Central memory CD8-positive, alpha-beta T cell (primary cell): ENCODE measurements around the gene KCNAB3.

Experiments used
- ATAC-seq: fragments of 150-1000 bp; cut with Tn5 transposase; replicated peaks from 2 replicates; pipeline ENCODE4 v1.10.0; 2022; ENCODE audit warnings: mild to moderate bottlenecking, moderate FRiP score, moderate number of reproducible peaks; ENCODE audit not compliant: poor library complexity, severe bottlenecking; ENCODE audit errors: extremely low read depth
- DNase-seq, 2 donors: peaks; one replicate each; pipeline ENCODE4 v3.0.0; 2021; ENCODE audit warnings: low spot score in 2 of 2
- H3K27ac Mint-ChIP-seq: one replicate; pipeline ENCODE4 v1.8.0; 2022; ENCODE audit warnings: low read depth, mild to moderate bottlenecking, moderate library complexity, mixed read lengths
- H3K27me3 Mint-ChIP-seq: one replicate; pipeline ENCODE4 v1.8.0; 2022; ENCODE audit warnings: mixed read lengths
- H3K36me3 Mint-ChIP-seq: one replicate; pipeline ENCODE4 v1.8.0; 2022; ENCODE audit warnings: mild to moderate bottlenecking, moderate library complexity, mixed read lengths; ENCODE audit not compliant: insufficient read depth
- H3K4me1 Mint-ChIP-seq: one replicate; pipeline ENCODE4 v1.8.0; 2022; ENCODE audit warnings: mixed read lengths
- H3K4me3 Mint-ChIP-seq: one replicate; pipeline ENCODE4 v1.8.0; 2022; ENCODE audit warnings: mild to moderate bottlenecking, moderate library complexity, mixed read lengths
- H3K9me3 Mint-ChIP-seq: one replicate; pipeline ENCODE4 v1.8.0; 2022; ENCODE audit warnings: mixed read lengths

KCNAB3 gene

GRCh38 chr17:7911116-7911515 lies 18.5 kb downstream of the KCNAB3 start:
- Mint-ChIP-seq H3K27me3 (no peaks in the 10 kb centered on the region), H3K27ac (peak overlapping the region; percentile 56), H3K9me3 (no peaks in the 10 kb centered on the region), H3K4me1 (peaks cover 12% of the 10 kb centered on the region), H3K36me3 (peaks cover 34% of the 10 kb centered on the region), H3K4me3 (no peak overlapping the region)
- DNase-seq (no peak), ATAC-seq (no peak)

GRCh38 chr17:7910711-7911110 lies 18.9 kb downstream of the KCNAB3 start:
- H3K4me3 Mint-ChIP-seq = no peak overlapping the region

GRCh38 chr17:7910281-7910680 lies 19.4 kb downstream of the KCNAB3 start:
- no peaks in the 10 kb centered on the region for H3K27me3 Mint-ChIP-seq
- H3K36me3 Mint-ChIP-seq = peaks cover 40% of the 10 kb centered on the region
- H3K27ac Mint-ChIP-seq = peak overlapping the region; percentile 56
- no peaks in the 10 kb centered on the region for H3K9me3 Mint-ChIP-seq
- no peak overlapping the region for H3K4me3 Mint-ChIP-seq
- ATAC-seq (no peak), DNase-seq (no peak)
- peaks cover 7% of the 10 kb centered on the region for H3K4me1 Mint-ChIP-seq

More at GRCh38 chr17:7910711-7911110, 18.9 kb downstream of the KCNAB3 start:
- Mint-ChIP-seq H3K4me1 (peaks cover 12% of the 10 kb centered on the region), H3K36me3 (peaks cover 37% of the 10 kb centered on the region), H3K9me3 (no peaks in the 10 kb centered on the region), H3K27me3 (no peaks in the 10 kb centered on the region), H3K27ac (peak overlapping the region; percentile 56)
- DNase-seq = no peak
- no peak for ATAC-seq

- H3K27ac Mint-ChIP-seq = no peak overlapping the region
- no peaks in the 10 kb centered on the region for H3K9me3 Mint-ChIP-seq
- ATAC-seq = no peak
- H3K4me1 Mint-ChIP-seq = peaks cover 6% of the 10 kb centered on the region
- DNase-seq = no peak
- no peak overlapping the region for H3K4me3 Mint-ChIP-seq
- H3K27me3 Mint-ChIP-seq = no peaks in the 10 kb centered on the region
- peaks cover 45% of the 10 kb centered on the region for H3K36me3 Mint-ChIP-seq
Observed at GRCh38 chr17:7909089-7909488, 20.6 kb downstream of the KCNAB3 start.

- H3K27me3 Mint-ChIP-seq = no peaks in the 10 kb centered on the region
- peak overlapping the region; percentile 3 for H3K27ac Mint-ChIP-seq
- ATAC-seq = no peak
- no peak for DNase-seq
- H3K36me3 Mint-ChIP-seq = peaks cover 67% of the 10 kb centered on the region
- H3K4me1 Mint-ChIP-seq = peaks cover 12% of the 10 kb centered on the region
- H3K4me3 Mint-ChIP-seq = no peak overlapping the region
- H3K9me3 Mint-ChIP-seq = no peaks in the 10 kb centered on the region
Observed at GRCh38 chr17:7903154-7904103, 26.2 kb downstream of the KCNAB3 start.

GRCh38 chr17:7897773-7898172 lies 31.9 kb downstream of the KCNAB3 start:
- Mint-ChIP-seq H3K9me3 (no peaks in the 10 kb centered on the region), H3K27ac (no peak overlapping the region), H3K4me1 (peaks cover 22% of the 10 kb centered on the region), H3K27me3 (no peaks in the 10 kb centered on the region), H3K4me3 (no peak overlapping the region), H3K36me3 (peaks cover 75% of the 10 kb centered on the region)
- ATAC-seq (peak; percentile 36), DNase-seq (no peak)

GRCh38 chr17:7897090-7897489 lies 32.6 kb downstream of the KCNAB3 start:
- no peak overlapping the region for H3K4me3 Mint-ChIP-seq
- peaks cover 75% of the 10 kb centered on the region for H3K36me3 Mint-ChIP-seq

GRCh38 chr17:7894866-7895265 lies 34.8 kb downstream of the KCNAB3 start:
- H3K27ac Mint-ChIP-seq = no peak overlapping the region
- ATAC-seq = no peak
- no peaks in the 10 kb centered on the region for H3K9me3 Mint-ChIP-seq

More at GRCh38 chr17:7897090-7897489, 32.6 kb downstream of the KCNAB3 start:
- H3K27ac Mint-ChIP-seq = no peak overlapping the region
- DNase-seq (no peak), ATAC-seq (no peak)
- peaks cover 22% of the 10 kb centered on the region for H3K4me1 Mint-ChIP-seq
- H3K9me3 Mint-ChIP-seq = no peaks in the 10 kb centered on the region
- H3K27me3 Mint-ChIP-seq = no peaks in the 10 kb centered on the region

GRCh38 chr17:7894226-7894625 lies 35.4 kb downstream of the KCNAB3 start:
- Mint-ChIP-seq H3K27ac (no peak overlapping the region), H3K9me3 (no peaks in the 10 kb centered on the region), H3K4me3 (no peak overlapping the region), H3K4me1 (peaks cover 30% of the 10 kb centered on the region), H3K27me3 (no peaks in the 10 kb centered on the region), H3K36me3 (peaks cover 78% of the 10 kb centered on the region)
- no peak for ATAC-seq
- no peak for DNase-seq

More at GRCh38 chr17:7894866-7895265, 34.8 kb downstream of the KCNAB3 start:
- Mint-ChIP-seq H3K4me3 (no peak overlapping the region), H3K27me3 (no peaks in the 10 kb centered on the region), H3K4me1 (peaks cover 30% of the 10 kb centered on the region), H3K36me3 (peaks cover 75% of the 10 kb centered on the region)
- DNase-seq = no peak

- H3K4me3 Mint-ChIP-seq = no peak overlapping the region
- H3K4me1 Mint-ChIP-seq = peaks cover 30% of the 10 kb centered on the region
- no peak overlapping the region for H3K27ac Mint-ChIP-seq
- no peaks in the 10 kb centered on the region for H3K27me3 Mint-ChIP-seq
- peaks cover 71% of the 10 kb centered on the region for H3K36me3 Mint-ChIP-seq
- DNase-seq (no peak), ATAC-seq (no peak)
- no peaks in the 10 kb centered on the region for H3K9me3 Mint-ChIP-seq
Observed at GRCh38 chr17:7893187-7893880, 36.3 kb downstream of the KCNAB3 start.

- Mint-ChIP-seq H3K27ac (no peak overlapping the region), H3K4me1 (peaks cover 10% of the 10 kb centered on the region), H3K27me3 (no peaks in the 10 kb centered on the region), H3K36me3 (peaks cover 51% of the 10 kb centered on the region), H3K4me3 (no peak overlapping the region), H3K9me3 (no peaks in the 10 kb centered on the region)
- no peak for DNase-seq
- ATAC-seq = no peak
Observed at GRCh38 chr17:7889166-7889955, 40.3 kb downstream of the KCNAB3 start.

- no peaks in the 10 kb centered on the region for H3K9me3 Mint-ChIP-seq
- H3K4me3 Mint-ChIP-seq = no peak within 1 kb of the TSS
- peaks cover 42% of the 10 kb centered on the region for H3K36me3 Mint-ChIP-seq
- ATAC-seq = peak; percentile 34
- H3K27ac Mint-ChIP-seq = no peak within 1 kb of the TSS
- H3K4me1 Mint-ChIP-seq = peaks cover 8% of the 10 kb centered on the region
- H3K27me3 Mint-ChIP-seq = no peaks in the 10 kb centered on the region
- DNase-seq = no peak
Observed at GRCh38 chr17:7888184-7888920, 41.3 kb downstream of the KCNAB3 start, which contains the start of gene CHD3. Gene CHD3 (plus strand): TSS chr17:7888789. CDS start chr17:7889001, 212 bp downstream.
